H9 (cell line): Measurements from ENCODE around the gene SEMA5A. TPM values are rescaled to one million over a fixed set of nuclear protein-coding genes. Genes with fewer than 3 reads are reported as not detected.

Experiments
- DNase-seq: peaks from one replicate; pipeline ENCODE4 v3.0.0-alpha.2; 2017
- H2AFZ ChIP-seq: one replicate; pipeline ENCODE4 v1.6.1; 2013; ENCODE audit warnings: mild to moderate bottlenecking, low read length, control low read depth, moderate library complexity
- H2AK5ac ChIP-seq: 2 replicates; pipeline ENCODE4 v1.6.1; 2013; ENCODE audit warnings: low read length, control low read depth, mixed read lengths; ENCODE audit not compliant: insufficient read length
- H2BK120ac ChIP-seq: one replicate; pipeline ENCODE4 v1.6.1; 2013; ENCODE audit warnings: low read depth, mild to moderate bottlenecking, low read length, control low read depth, inconsistent platforms; ENCODE audit not compliant: poor library complexity, severe bottlenecking
- H2BK12ac ChIP-seq: 2 replicates; pipeline ENCODE4 v1.6.1; 2013; ENCODE audit warnings: low read length, control low read depth, mixed read lengths, low read depth; ENCODE audit not compliant: insufficient read length
- H2BK15ac ChIP-seq: 2 replicates; pipeline ENCODE4 v1.6.1; 2013; ENCODE audit warnings: low read depth, low read length, control low read depth
- H2BK20ac ChIP-seq: one replicate; pipeline ENCODE4 v1.6.1; 2013; ENCODE audit warnings: low read depth, mild to moderate bottlenecking, low read length, control low read depth, inconsistent platforms; ENCODE audit not compliant: poor library complexity, severe bottlenecking
- H2BK5ac ChIP-seq: 2 replicates; pipeline ENCODE4 v1.6.1; 2013; ENCODE audit warnings: low read length, control low read depth, mixed read lengths; ENCODE audit not compliant: insufficient read length
- H3K14ac ChIP-seq: 2 replicates; pipeline ENCODE4 v1.6.1; 2013; ENCODE audit warnings: low read length, control low read depth; ENCODE audit not compliant: insufficient read depth
- H3K18ac ChIP-seq: 2 replicates; pipeline ENCODE4 v1.6.1; 2013; ENCODE audit warnings: low read depth, mild to moderate bottlenecking, mixed read lengths, low read length, control low read depth; ENCODE audit not compliant: insufficient read length
- H3K23ac ChIP-seq: 2 replicates; pipeline ENCODE4 v1.6.1; 2013; ENCODE audit warnings: low read length, control low read depth, mixed read lengths, low read depth; ENCODE audit not compliant: insufficient read length
- H3K23me2 ChIP-seq: 2 replicates; pipeline ENCODE4 v1.6.1; 2013; ENCODE audit warnings: low read depth, mild to moderate bottlenecking, mixed read lengths, low read length, control low read depth; ENCODE audit not compliant: insufficient read length, poor library complexity, severe bottlenecking
- H3K27ac ChIP-seq: 2 replicates; pipeline ENCODE4 v1.5.1; 2013; ENCODE audit warnings: low read length, control low read depth, mixed read lengths, low read depth; ENCODE audit not compliant: insufficient read length
- H3K27me3 ChIP-seq: 2 replicates; pipeline ENCODE4 v1.6.1; 2013; ENCODE audit warnings: low read length, control low read depth, inconsistent platforms; ENCODE audit not compliant: insufficient read depth
- H3K4ac ChIP-seq: 2 replicates; pipeline ENCODE4 v1.6.1; 2013; ENCODE audit warnings: low read depth, mild to moderate bottlenecking, control low read depth, inconsistent platforms, low read length, moderate library complexity
- H3K4me1 ChIP-seq: 2 replicates; pipeline ENCODE4 v1.6.1; 2013; ENCODE audit warnings: low read length, control low read depth, inconsistent platforms; ENCODE audit not compliant: insufficient read depth
- H3K4me2 ChIP-seq: 2 replicates; pipeline ENCODE4 v1.6.1; 2013; ENCODE audit warnings: low read length, control low read depth, mixed read lengths; ENCODE audit not compliant: insufficient read length, insufficient read depth
- H3K56ac ChIP-seq: 2 replicates; pipeline ENCODE4 v1.6.1; 2013; ENCODE audit warnings: low read depth, mild to moderate bottlenecking, mixed read lengths, low read length, control low read depth; ENCODE audit not compliant: insufficient read length
- H3K79me1 ChIP-seq: 2 replicates; pipeline ENCODE4 v1.6.1; 2013; ENCODE audit warnings: low read depth, mild to moderate bottlenecking, moderate library complexity, low read length, control low read depth, inconsistent platforms; ENCODE audit not compliant: insufficient read depth, poor library complexity, severe bottlenecking
- H3K79me2 ChIP-seq: 2 replicates; pipeline ENCODE4 v1.6.1; 2013; ENCODE audit warnings: low read length, control low read depth, inconsistent platforms; ENCODE audit not compliant: insufficient read depth
- H3K9ac ChIP-seq: 2 replicates; pipeline ENCODE4 v1.6.1; 2013; ENCODE audit warnings: low read length, control low read depth, mixed read lengths; ENCODE audit not compliant: insufficient read length; ENCODE audit errors: extremely low read depth
- H3K9me3 ChIP-seq: one replicate; pipeline ENCODE4 v1.6.1; 2013; ENCODE audit warnings: low read depth, low read length, inconsistent platforms; ENCODE audit not compliant: control insufficient read depth
- H3T11ph ChIP-seq: one replicate; pipeline ENCODE4 v1.6.1; 2013; ENCODE audit warnings: mild to moderate bottlenecking, low read length, control low read depth, inconsistent platforms
- H4K20me1 ChIP-seq: one replicate; pipeline ENCODE4 v1.6.1; 2013; ENCODE audit not compliant: control insufficient read depth, insufficient read length, insufficient read depth
- H4K5ac ChIP-seq: 2 replicates; pipeline ENCODE4 v1.6.1; 2013; ENCODE audit warnings: low read depth, mild to moderate bottlenecking, mixed read lengths, low read length, control low read depth; ENCODE audit not compliant: insufficient read length
- H4K8ac ChIP-seq: replicated peaks from 2 replicates; pipeline ENCODE4 v1.6.1; 2013; ENCODE audit warnings: low read length, control low read depth, mixed read lengths, low read depth; ENCODE audit not compliant: insufficient read length
- H4K91ac ChIP-seq: 2 replicates; pipeline ENCODE4 v1.6.1; 2013; ENCODE audit warnings: low read depth, mild to moderate bottlenecking, moderate library complexity, mixed read lengths, low read length, control low read depth; ENCODE audit not compliant: insufficient read length
- H3K27ac Mint-ChIP-seq, 3 experiments: 2 replicates in 2 of 3; 3 replicates in 1 of 3; pipeline ENCODE4 v1.8.0; 2020 to 2021; ENCODE audit warnings: mixed read lengths in 3 of 3, mild to moderate bottlenecking in 1 of 3, moderate library complexity in 1 of 3
- H3K27me3 Mint-ChIP-seq: 2 replicates; pipeline ENCODE4 v1.8.0; 2021; ENCODE audit warnings: low read depth, mild to moderate bottlenecking, moderate library complexity, mixed read lengths
- H3K36me3 Mint-ChIP-seq, 3 experiments: 2 replicates in 2 of 3; 3 replicates in 1 of 3; pipeline ENCODE4 v1.8.0; 2020 to 2021; ENCODE audit warnings: low read depth in 3 of 3, mixed read lengths in 3 of 3; ENCODE audit not compliant: insufficient read depth in 1 of 3
- H3K4me1 Mint-ChIP-seq, 2 experiments: 2 replicates each; pipeline ENCODE4 v1.8.0; 2020; ENCODE audit warnings: mixed read lengths in 2 of 2
- H3K4me3 Mint-ChIP-seq, 2 experiments: 2 replicates in 1 of 2; 3 replicates in 1 of 2; pipeline ENCODE4 v1.8.0; 2020 to 2021; ENCODE audit warnings: mild to moderate bottlenecking in 2 of 2, mixed read lengths in 2 of 2, moderate library complexity in 1 of 2
- H3K9me3 Mint-ChIP-seq, 2 experiments: 2 replicates in 1 of 2; 3 replicates in 1 of 2; pipeline ENCODE4 v1.8.0; 2020; ENCODE audit warnings: mild to moderate bottlenecking in 2 of 2, mixed read lengths in 2 of 2, moderate library complexity in 1 of 2
- WGBS: extraction: QIAGEN DNeasy Blood & Tissue Kit; methylation state at CpG from one replicate; pipeline ENCODE4 v1.1.7; 2013; ENCODE audit warnings: missing lambda C conversion rate, low lambda C conversion rate, mixed read lengths; ENCODE audit not compliant: insufficient read length; ENCODE audit errors: extremely low coverage; 5-methylcytosine and 5-hydroxymethylcytosine counted together
- total RNA-seq: library from RNA; stranded (reverse); gene quantifications from 2 replicates; pipeline ENCODE4 v1.2.1, GENCODE V29; 2021
- TF ChIP-seq, protein P1 (sequence below): fragments of 200-600 bp; sonication (generic); conservative IDR thresholded peaks from 3 replicates; pipeline ENCODE4 v1.8.0; 2021; ENCODE audit warnings: antibody characterized with exemption, mild to moderate bottlenecking

SEMA5A gene
- total RNA-seq, 1 experiment from 2014 or later, result 4.3 TPM

GRCh38 chr5:9519537-9519936 lies 26.3 kb downstream of the SEMA5A start:
- no CpG with 5 or more reads among the region's 4 CpGs for WGBS
- no peak overlapping the region for H3K56ac ChIP-seq
- no peaks in the 10 kb centered on the region for H3K23me2 ChIP-seq
- H3K23ac ChIP-seq, result no peak overlapping the region
- no peaks in the 10 kb centered on the region for H3K79me2 ChIP-seq
- H3K79me1 ChIP-seq, result no peaks in the 10 kb centered on the region
- no peak overlapping the region for H2BK15ac ChIP-seq
- H3K9ac ChIP-seq, result no peak overlapping the region
- Mint-ChIP-seq H3K4me3 (no peak overlapping the region), H3K36me3 (no peaks in the 10 kb centered on the region), H3K4me1 (peaks cover 0 to 4% of the 10 kb centered on the region in 2 experiments; a peak in 1 of 4 replicates), H3K27me3 (no peaks in the 10 kb centered on the region), H3K27ac (no peak overlapping the region), H3K9me3 (no peaks in the 10 kb centered on the region)
- DNase-seq, result no peak
- H3K18ac ChIP-seq, result no peak overlapping the region
- TF ChIP-seq, protein P1, sequence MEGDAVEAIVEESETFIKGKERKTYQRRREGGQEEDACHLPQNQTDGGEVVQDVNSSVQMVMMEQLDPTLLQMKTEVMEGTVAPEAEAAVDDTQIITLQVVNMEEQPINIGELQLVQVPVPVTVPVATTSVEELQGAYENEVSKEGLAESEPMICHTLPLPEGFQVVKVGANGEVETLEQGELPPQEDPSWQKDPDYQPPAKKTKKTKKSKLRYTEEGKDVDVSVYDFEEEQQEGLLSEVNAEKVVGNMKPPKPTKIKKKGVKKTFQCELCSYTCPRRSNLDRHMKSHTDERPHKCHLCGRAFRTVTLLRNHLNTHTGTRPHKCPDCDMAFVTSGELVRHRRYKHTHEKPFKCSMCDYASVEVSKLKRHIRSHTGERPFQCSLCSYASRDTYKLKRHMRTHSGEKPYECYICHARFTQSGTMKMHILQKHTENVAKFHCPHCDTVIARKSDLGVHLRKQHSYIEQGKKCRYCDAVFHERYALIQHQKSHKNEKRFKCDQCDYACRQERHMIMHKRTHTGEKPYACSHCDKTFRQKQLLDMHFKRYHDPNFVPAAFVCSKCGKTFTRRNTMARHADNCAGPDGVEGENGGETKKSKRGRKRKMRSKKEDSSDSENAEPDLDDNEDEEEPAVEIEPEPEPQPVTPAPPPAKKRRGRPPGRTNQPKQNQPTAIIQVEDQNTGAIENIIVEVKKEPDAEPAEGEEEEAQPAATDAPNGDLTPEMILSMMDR, result no peak
- H2BK12ac ChIP-seq, result no peak overlapping the region
- no peak overlapping the region for H4K91ac ChIP-seq
- no peak overlapping the region for H2BK5ac ChIP-seq
- no peaks in the 10 kb centered on the region for H3K4me1 ChIP-seq
- H2AK5ac ChIP-seq, result no peak overlapping the region
- H3K27me3 ChIP-seq, result no peaks in the 10 kb centered on the region
- no peak overlapping the region for H2AFZ ChIP-seq
- H4K8ac ChIP-seq, result no peak overlapping the region
- H4K5ac ChIP-seq, result no peak overlapping the region
- H4K20me1 ChIP-seq, result no peaks in the 10 kb centered on the region
- H3K9me3 ChIP-seq, result no peaks in the 10 kb centered on the region
- no peak overlapping the region for H3T11ph ChIP-seq
- no peak overlapping the region for H2BK120ac ChIP-seq
- H3K14ac ChIP-seq, result no peak overlapping the region
- H2BK20ac ChIP-seq, result no peak overlapping the region
- no peak overlapping the region for H3K4me2 ChIP-seq
- H3K4ac ChIP-seq, result no peak overlapping the region
- H3K27ac ChIP-seq, result no peak overlapping the region
